Calu3 (cell line): ENCODE data around the gene RHBDD2. TPM values are rescaled to one million over a fixed set of nuclear protein-coding genes. Genes with fewer than 3 reads are reported as not detected.
A peak's percentile ranks its signal among the peaks of the same experiment; 100 is the strongest.

Source experiments
- BruUV-seq: library from RNA; stranded (reverse); fragments of 400-500 nt; replicated peaks from 2 replicates; lab custom pipeline; 2021; lab: Mats Ljungman, UMichigan
- CTCF ChIA-PET: fragments of 300-600 bp; sonication (Branson Sonifier 250); formaldehyde crosslinking; loops from one replicate; lab custom pipeline; 2022; ENCODE audit warnings: antibody characterized with exemption; lab: Charles Lee
- DNase-seq: peaks from one replicate; pipeline ENCODE4 v3.0.0; 2022
- H3K27ac Mint-ChIP-seq: one replicate; pipeline ENCODE4 v1.8.0; 2022; ENCODE audit warnings: mixed read lengths; ENCODE audit not compliant: unreplicated experiment
- H3K27me3 Mint-ChIP-seq: one replicate; pipeline ENCODE4 v1.8.0; 2022; ENCODE audit warnings: mixed read lengths; ENCODE audit not compliant: unreplicated experiment
- H3K36me3 Mint-ChIP-seq: one replicate; pipeline ENCODE4 v1.8.0; 2022; ENCODE audit warnings: mild to moderate bottlenecking, moderate library complexity, mixed read lengths; ENCODE audit not compliant: insufficient read depth, unreplicated experiment
- H3K4me1 Mint-ChIP-seq: one replicate; pipeline ENCODE4 v1.8.0; 2022; ENCODE audit warnings: mild to moderate bottlenecking, low read depth, mixed read lengths; ENCODE audit not compliant: unreplicated experiment
- H3K4me3 Mint-ChIP-seq: one replicate; pipeline ENCODE4 v1.8.0; 2022; ENCODE audit warnings: mild to moderate bottlenecking, low read depth, moderate library complexity, mixed read lengths; ENCODE audit not compliant: unreplicated experiment
- H3K9me3 Mint-ChIP-seq: one replicate; pipeline ENCODE4 v1.8.0; 2022; ENCODE audit warnings: low read depth, mixed read lengths; ENCODE audit not compliant: unreplicated experiment
- intact Hi-C: fragments of 100-400 bp; cut with micrococcal nuclease; formaldehyde crosslinking; loops from one replicate; pipeline ENCODE4 v1.10.0; 2022; ENCODE audit not compliant: unreplicated experiment
- total RNA-seq: library from RNA; stranded (reverse); gene quantifications from 2 replicates; pipeline ENCODE4 v1.2.3, GENCODE V29; 2022
- TF ChIP-seq, protein P1 (sequence below): fragments of 200-600 bp; IDR thresholded peaks from one replicate; pipeline ENCODE4 v1.8.0; 2022; ENCODE audit warnings: antibody characterized with exemption; ENCODE audit not compliant: unreplicated experiment

Gene RHBDD2
- total RNA-seq, 1 experiment from 2014 or later, result 35.3 TPM

DNA sequence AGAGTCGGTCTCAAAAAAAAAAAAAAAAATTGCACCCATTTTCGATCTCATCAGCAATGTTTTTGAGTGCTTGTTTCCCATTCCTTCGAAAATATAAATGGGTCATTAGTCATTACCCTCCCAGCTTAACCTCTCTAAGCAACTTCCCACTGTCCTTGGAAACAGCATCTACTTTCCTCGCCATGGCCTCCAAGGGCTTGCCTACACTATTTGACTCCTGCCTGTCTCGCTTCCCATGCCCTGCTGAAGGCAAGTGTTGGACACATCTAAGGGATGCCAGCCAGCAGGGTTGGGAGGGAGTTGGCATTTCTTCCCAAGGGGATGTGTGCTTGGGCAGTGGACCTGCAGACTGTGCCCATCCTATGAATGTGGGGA, 12.7 kb upstream of the RHBDD2 start:
- Mint-ChIP-seq H3K4me3 (no peak overlapping the region), H3K27me3 (no peaks in the 10 kb centered on the region), H3K27ac (no peak overlapping the region), H3K9me3 (no peaks in the 10 kb centered on the region), H3K4me1 (peaks cover 8% of the 10 kb centered on the region), H3K36me3 (no peaks in the 10 kb centered on the region)
- CTCF ChIA-PET, result interaction anchor here (1.3 to 1.9 kb wide), 2 partner anchors 152 to 154 kb away, joined by 4 to 22 read pairs; no protein-coding TSS in a partner anchor
- TF ChIP-seq, protein P1, sequence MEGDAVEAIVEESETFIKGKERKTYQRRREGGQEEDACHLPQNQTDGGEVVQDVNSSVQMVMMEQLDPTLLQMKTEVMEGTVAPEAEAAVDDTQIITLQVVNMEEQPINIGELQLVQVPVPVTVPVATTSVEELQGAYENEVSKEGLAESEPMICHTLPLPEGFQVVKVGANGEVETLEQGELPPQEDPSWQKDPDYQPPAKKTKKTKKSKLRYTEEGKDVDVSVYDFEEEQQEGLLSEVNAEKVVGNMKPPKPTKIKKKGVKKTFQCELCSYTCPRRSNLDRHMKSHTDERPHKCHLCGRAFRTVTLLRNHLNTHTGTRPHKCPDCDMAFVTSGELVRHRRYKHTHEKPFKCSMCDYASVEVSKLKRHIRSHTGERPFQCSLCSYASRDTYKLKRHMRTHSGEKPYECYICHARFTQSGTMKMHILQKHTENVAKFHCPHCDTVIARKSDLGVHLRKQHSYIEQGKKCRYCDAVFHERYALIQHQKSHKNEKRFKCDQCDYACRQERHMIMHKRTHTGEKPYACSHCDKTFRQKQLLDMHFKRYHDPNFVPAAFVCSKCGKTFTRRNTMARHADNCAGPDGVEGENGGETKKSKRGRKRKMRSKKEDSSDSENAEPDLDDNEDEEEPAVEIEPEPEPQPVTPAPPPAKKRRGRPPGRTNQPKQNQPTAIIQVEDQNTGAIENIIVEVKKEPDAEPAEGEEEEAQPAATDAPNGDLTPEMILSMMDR, result no peak
- intact Hi-C loops, result loop anchor here (1.0 to 5.0 kb wide), 2 partner anchors 91 to 154 kb away; no protein-coding TSS in a partner anchor
- no peak for DNase-seq
- no TSS peak for BruUV-seq

- no TSS peak for BruUV-seq
- CTCF ChIA-PET, result interaction anchor here (0.7 to 1.9 kb wide), 3 partner anchors 127 to 163 kb away, joined by 3 to 22 read pairs (median 3); no protein-coding TSS in a partner anchor
- H3K9me3 Mint-ChIP-seq, result no peaks in the 10 kb centered on the region
- no peaks in the 10 kb centered on the region for H3K36me3 Mint-ChIP-seq
- peak; percentile 45 for DNase-seq
- TF ChIP-seq, protein P1, result peak; percentile 67
- H3K4me1 Mint-ChIP-seq, result peaks cover 8% of the 10 kb centered on the region
- no peak overlapping the region for H3K27ac Mint-ChIP-seq
- intact Hi-C loops, result loop anchor here (1.0 to 5.0 kb wide), 2 partner anchors 91 to 154 kb away; no protein-coding TSS in a partner anchor
- H3K27me3 Mint-ChIP-seq, result no peaks in the 10 kb centered on the region
- no peak overlapping the region for H3K4me3 Mint-ChIP-seq
These were observed 12.1 kb upstream of the RHBDD2 start for GRCh38 chr7:75866489-75867389.

DNA sequence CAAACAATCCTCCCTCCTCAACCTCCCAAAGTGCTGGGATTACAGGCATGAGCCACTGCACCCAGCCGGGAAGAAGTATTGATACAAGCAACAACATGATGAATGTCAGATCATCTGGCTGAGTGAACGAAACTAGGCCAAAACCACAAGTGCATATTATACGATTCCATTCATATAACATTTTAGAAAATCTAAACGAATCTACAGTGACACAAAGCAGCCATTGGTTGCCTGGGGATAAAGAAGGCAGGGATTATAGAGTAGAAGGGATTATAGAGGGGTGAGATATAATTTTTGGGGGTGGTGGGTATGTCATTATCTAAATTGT, 11.5 kb upstream of the RHBDD2 start:
- TF ChIP-seq, protein P1, result no peak
- Mint-ChIP-seq H3K27me3 (no peaks in the 10 kb centered on the region), H3K9me3 (no peaks in the 10 kb centered on the region), H3K36me3 (no peaks in the 10 kb centered on the region), H3K4me3 (no peak overlapping the region), H3K27ac (no peak overlapping the region), H3K4me1 (peaks cover 8% of the 10 kb centered on the region)
- intact Hi-C loops, result loop anchor here (5.0 kb wide), 1 partner anchor 90 kb away; no protein-coding TSS in a partner anchor
- no peak for DNase-seq
- no TSS peak for BruUV-seq
- CTCF ChIA-PET, result interaction anchor here (1.9 kb wide), 1 partner anchor 153 kb away, joined by 22 read pairs; no protein-coding TSS in a partner anchor

DNA sequence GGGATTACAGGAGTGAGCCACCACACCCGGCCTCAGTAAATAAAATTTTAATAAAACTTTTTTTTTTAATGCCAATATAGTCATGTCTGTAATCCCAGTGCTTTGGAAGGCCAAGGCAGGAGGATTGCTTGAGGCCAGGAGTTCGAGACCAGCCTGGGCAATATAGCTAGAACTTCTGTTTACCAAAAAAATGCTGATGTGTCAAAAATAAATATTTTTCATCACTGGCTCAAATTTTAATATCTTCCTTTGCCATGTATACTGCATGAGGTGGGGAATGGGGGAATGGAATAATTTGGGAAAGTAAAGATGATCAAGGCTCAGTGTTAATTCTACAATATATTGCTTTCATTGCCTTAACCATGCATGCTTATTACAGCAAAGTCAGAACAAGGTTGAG, 10.7 kb upstream of the RHBDD2 start:
- intact Hi-C loops, result loop anchor here (5.0 kb wide), 1 partner anchor 89 kb away; no protein-coding TSS in a partner anchor
- no peaks in the 10 kb centered on the region for H3K36me3 Mint-ChIP-seq
- peaks cover 8% of the 10 kb centered on the region for H3K4me1 Mint-ChIP-seq
- H3K9me3 Mint-ChIP-seq, result no peaks in the 10 kb centered on the region
- no peak overlapping the region for H3K4me3 Mint-ChIP-seq
- CTCF ChIA-PET, result interaction anchor here (0.6 kb wide), 2 partner anchors 46 to 83 kb away, joined by 3 read pairs; no protein-coding TSS in a partner anchor
- no TSS peak for BruUV-seq
- TF ChIP-seq, protein P1, result no peak
- H3K27me3 Mint-ChIP-seq, result no peaks in the 10 kb centered on the region
- no peak for DNase-seq
- no peak overlapping the region for H3K27ac Mint-ChIP-seq
